Body of pancreas (tissue), 4 donors: ENCODE measurements around the gene SKIC2. TPM values are rescaled to one million over a fixed set of nuclear protein-coding genes. Genes with fewer than 3 reads are reported as not detected.
A peak's percentile ranks its signal among the peaks of the same experiment; 100 is the strongest.
"Not testable (repeated sequence)": the region's sequence is repeated elsewhere in the genome, so short reads cannot be mapped to it uniquely, and the experiment has no call there.

ENCODE experiments used
- ATAC-seq: fragments of 150-250 bp; one replicate; pipeline ENCODE4 v1.9.1; 2016
- DNase-seq, 4 donors: peaks; one replicate each; pipeline ENCODE4 v3.0.0-alpha.2; 2019
- H3K27ac ChIP-seq, 4 donors: fragments of 200-600 bp; sonication (generic); 1 replicate in 3 of 4; 2 replicates in 1 of 4; pipeline versions ENCODE4 v1.5.1 to v1.6.1; 2016 to 2019; ENCODE audit warnings: mild to moderate bottlenecking in 1 of 4, mixed read lengths in 1 of 4, moderate library complexity in 1 of 4
- H3K27me3 ChIP-seq, 2 donors: fragments of 200-600 bp; sonication (generic); one replicate each; pipeline ENCODE4 v1.6.0; 2016; ENCODE audit warnings: mild to moderate bottlenecking in 1 of 2
- H3K36me3 ChIP-seq, 2 donors: fragments of 200-600 bp; sonication (generic); replicated peaks in 1 of 2; 2 replicates each; pipeline ENCODE4 v1.5.1; 2016; ENCODE audit warnings: low read depth in 2 of 2; ENCODE audit not compliant: insufficient read depth in 1 of 2
- H3K4me1 ChIP-seq: fragments of 200-600 bp; sonication (generic); one replicate; pipeline ENCODE4 v1.6.0; 2016
- H3K4me3 ChIP-seq, 2 donors: fragments of 200-600 bp; sonication (generic); 1 replicate in 1 of 2; 2 replicates in 1 of 2; pipeline ENCODE4 v1.5.1; 2016 to 2019
- H3K9me3 ChIP-seq, 3 donors: fragments of 200-600 bp; sonication (generic); 1 replicate in 2 of 3; 2 replicates in 1 of 3; pipeline ENCODE4 v1.5.1; 2016
- CTCF ChIP-seq, 7 experiments: fragments of 450-650 bp in 4 of 7; fragments of 200-600 bp in 3 of 7; sonication (generic) in 3 of 7; IDR thresholded peaks; one replicate each; pipeline ENCODE4 v1.5.1; 2016 to 2019; ENCODE audit warnings: antibody characterized with exemption in 7 of 7
- POLR2A ChIP-seq, 3 donors: fragments of 450-650 bp; IDR thresholded peaks; one replicate each; pipeline ENCODE4 v1.6.1; 2016; ENCODE audit warnings: antibody characterized with exemption in 3 of 3, mild to moderate bottlenecking in 2 of 3
- WGBS, 2 donors: methylation state at CpG; one replicate each; pipeline ENCODE4 v1.1.5; 2017; 5-methylcytosine and 5-hydroxymethylcytosine counted together
- intact Hi-C: fragments of 100-400 bp; cut with DNase I; formaldehyde crosslinking; loops from one replicate; pipeline ENCODE4 v1.15.1; 2023
- total RNA-seq, 2 donors: library from RNA; depleted of rRNA; stranded (reverse); fragments of >200 nt; gene quantifications; one replicate each; pipeline ENCODE4 v1.1.0, GENCODE V29; 2016

SKIC2 gene
- total RNA-seq, 2 donors from 2014 or later: 30.9 to 52.1 TPM

- ATAC-seq (no peak), DNase-seq (no peak)
- intact Hi-C loops: no loop called here
- 5 to 6% methylated on average over 12 to 19 of the region's 19 CpGs for WGBS, 2 donors
- Histone ChIP-seq H3K4me3 (peak overlapping the region; percentile 47 to 49), H3K4me1 (peaks cover 30% of the 10 kb centered on the region), H3K27me3 (no peaks in the 10 kb centered on the region), H3K9me3 (no peaks in the 10 kb centered on the region), H3K27ac (peak overlapping the region; percentile 85 to 96 (median 95)), H3K36me3 (peaks cover 0 to 1% of the 10 kb centered on the region in 2 donors)
- TF ChIP-seq CTCF (IDR thresholded peaks at IDR 0.05): no peak
- no peak for TF ChIP-seq POLR2A (IDR thresholded peaks at IDR 0.05)
Measured at GRCh38 chr6:31972709-31973350, 13.9 kb downstream of the SKIC2 start.

- WGBS, 2 donors: 90 to 100% methylated on average over 2 of the region's 30 CpGs
- H3K27me3 ChIP-seq, ATAC-seq, DNase-seq, H3K36me3 ChIP-seq, H3K4me3 ChIP-seq, H3K27ac ChIP-seq, intact Hi-C loops, H3K9me3 ChIP-seq: not testable (repeated sequence)
- peaks cover 16% of the 10 kb centered on the region for H3K4me1 ChIP-seq
Measured at GRCh38 chr6:31976065-31976464, 17.1 kb downstream of the SKIC2 start.

DNA sequence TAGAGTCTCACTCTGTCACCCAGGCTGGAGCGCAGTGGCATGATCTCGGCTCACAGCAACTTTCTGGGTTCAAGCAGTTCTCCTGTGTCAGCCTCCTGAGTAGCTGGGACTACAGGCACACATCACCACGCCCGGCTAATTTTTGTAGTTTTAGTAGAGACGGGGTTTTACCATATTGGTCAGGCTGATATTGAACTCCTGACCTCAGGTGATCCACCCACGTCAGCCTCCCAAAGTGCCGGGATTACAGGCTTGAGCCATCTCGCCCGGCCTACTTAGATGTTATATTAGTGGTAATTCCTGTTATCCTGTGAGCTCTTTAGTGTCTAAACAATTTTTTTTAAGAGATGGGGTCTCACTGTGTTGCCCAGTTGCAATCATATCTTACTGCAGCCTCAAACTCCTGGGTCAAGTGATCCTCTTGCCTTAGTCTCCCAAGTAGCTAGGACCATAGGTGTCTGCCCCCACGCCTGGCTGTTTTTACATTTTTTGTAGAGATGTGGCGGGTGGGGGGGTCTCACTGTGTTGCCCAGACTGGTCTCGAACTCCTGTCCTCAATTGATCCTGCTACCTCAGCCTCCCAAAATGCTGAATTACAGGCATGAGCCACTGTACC, 18.9 kb downstream of the SKIC2 start:
- Histone ChIP-seq H3K4me1 (peaks cover 5% of the 10 kb centered on the region), H3K27ac (no peak overlapping the region), H3K4me3 (no peak overlapping the region), H3K9me3 (no peaks in the 10 kb centered on the region), H3K27me3 (no peaks in the 10 kb centered on the region), H3K36me3 (peaks cover 0 to 2% of the 10 kb centered on the region in 2 donors)
- no peak for TF ChIP-seq POLR2A (IDR thresholded peaks at IDR 0.05)
- no peak for TF ChIP-seq CTCF (IDR thresholded peaks at IDR 0.05)
- intact Hi-C loops: no loop called here
- DNase-seq (no peak), ATAC-seq (no peak)
- 95 to 96% methylated on average over 12 of the region's 12 CpGs for WGBS, 2 donors

DNA sequence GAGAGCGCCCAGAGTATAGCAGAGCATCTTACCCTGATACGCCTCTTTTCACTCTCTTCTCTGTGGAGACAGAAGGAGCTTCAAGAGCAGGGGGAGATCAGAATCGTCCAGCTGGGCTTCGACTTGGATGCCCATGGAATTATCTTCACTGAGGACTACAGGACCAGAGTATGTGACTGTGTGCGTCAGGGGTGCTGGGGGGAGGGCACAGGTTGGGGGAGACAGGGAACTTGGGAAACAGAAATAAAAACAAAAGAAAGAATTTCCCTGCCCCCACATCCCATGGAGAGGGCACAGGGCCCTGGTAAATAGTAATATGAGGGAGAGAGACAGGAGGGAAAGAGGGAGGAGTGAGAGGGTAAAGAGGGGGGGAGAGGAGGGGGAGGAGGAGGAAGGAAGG, 19.9 kb downstream of the SKIC2 start:
- WGBS, 2 donors: 78 to 87% methylated on average over 5 of the region's 5 CpGs
- Histone ChIP-seq H3K4me1 (no peaks in the 10 kb centered on the region), H3K27ac (no peak overlapping the region), H3K9me3 (no peaks in the 10 kb centered on the region), H3K27me3 (no peaks in the 10 kb centered on the region), H3K4me3 (no peak overlapping the region), H3K36me3 (peaks cover 0 to 2% of the 10 kb centered on the region in 2 donors)
- TF ChIP-seq POLR2A (IDR thresholded peaks at IDR 0.05) (no peak), CTCF (IDR thresholded peaks at IDR 0.05) (no peak)
- intact Hi-C loops: no loop called here
- DNase-seq (no peak), ATAC-seq (no peak)

DNA sequence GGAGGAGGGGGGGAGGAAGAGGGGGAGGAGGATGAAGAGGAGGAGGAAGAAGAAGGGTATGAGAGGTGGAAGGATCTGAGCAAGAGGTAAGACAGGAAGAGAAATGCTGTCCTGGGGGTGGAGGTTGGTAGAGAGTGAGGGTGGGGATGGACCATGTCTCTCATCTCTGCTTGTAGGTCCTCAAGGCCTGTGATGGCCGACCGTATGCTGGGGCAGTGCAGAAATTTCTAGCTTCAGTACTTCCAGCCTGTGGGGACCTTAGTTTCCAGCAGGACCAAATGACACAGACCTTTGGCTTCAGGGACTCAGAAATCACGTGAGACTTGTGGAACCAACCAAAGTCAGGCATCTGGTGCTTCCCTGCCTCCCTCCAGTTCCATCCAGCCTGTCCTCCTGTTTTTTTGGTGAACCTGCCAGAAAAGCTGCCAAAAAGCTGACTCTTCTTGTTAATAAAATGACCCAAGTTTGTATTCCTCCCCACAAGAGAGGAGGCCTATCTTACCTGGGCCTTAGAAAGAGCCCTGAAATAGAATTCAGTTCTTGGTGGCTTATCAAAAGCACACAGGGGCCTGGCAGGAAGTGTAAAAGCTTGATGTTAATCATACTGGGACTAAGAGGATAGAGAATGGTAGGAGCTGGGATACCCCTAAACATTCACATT, 20.4 kb downstream of the SKIC2 start:
- ATAC-seq: no peak
- intact Hi-C loops: no loop called here
- peaks cover 0 to 2% of the 10 kb centered on the region in 2 donors for H3K36me3 ChIP-seq
- no peak for TF ChIP-seq CTCF (IDR thresholded peaks at IDR 0.05)
- TF ChIP-seq POLR2A (IDR thresholded peaks at IDR 0.05): no peak
- WGBS, 2 donors: 92 to 100% methylated on average over 3 of the region's 3 CpGs
- H3K27ac ChIP-seq: no peak overlapping the region
- H3K4me3 ChIP-seq: no peak overlapping the region
- no peaks in the 10 kb centered on the region for H3K27me3 ChIP-seq
- H3K4me1 ChIP-seq: no peaks in the 10 kb centered on the region
- no peak for DNase-seq
- H3K9me3 ChIP-seq: no peaks in the 10 kb centered on the region

DNA sequence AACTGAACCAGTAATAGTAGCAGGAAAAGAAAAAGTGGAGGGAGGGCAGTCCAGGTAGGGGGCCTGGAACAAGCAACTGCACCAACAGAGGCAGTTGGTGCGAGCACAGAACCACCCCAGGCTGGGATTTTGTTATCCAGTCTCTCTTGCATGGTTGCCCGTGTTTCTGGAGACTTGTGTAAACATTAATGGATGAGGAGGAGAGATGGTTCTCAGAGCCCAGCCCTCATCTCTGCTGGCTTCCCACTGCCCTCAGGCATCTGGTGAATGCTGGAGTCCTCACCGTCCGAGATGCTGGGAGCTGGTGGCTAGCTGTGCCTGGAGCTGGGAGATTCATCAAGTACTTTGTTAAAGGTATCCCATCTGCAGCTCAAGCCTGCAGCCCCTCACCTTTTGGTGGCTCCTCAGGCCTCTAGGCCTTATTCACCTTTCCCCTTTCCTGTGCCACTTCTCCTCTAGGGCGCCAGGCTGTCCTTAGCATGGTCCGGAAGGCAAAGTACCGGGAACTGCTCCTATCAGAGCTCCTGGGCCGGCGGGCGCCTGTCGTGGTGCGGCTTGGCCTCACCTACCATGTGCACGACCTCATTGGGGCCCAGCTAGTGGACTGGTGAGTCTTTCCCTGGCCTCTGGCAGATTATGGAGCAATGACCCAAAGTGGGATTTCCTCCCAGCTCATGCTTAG, 21.4 kb downstream of the SKIC2 start:
- H3K36me3 ChIP-seq, H3K4me3 ChIP-seq, DNase-seq, H3K4me1 ChIP-seq, H3K9me3 ChIP-seq, ATAC-seq, intact Hi-C loops, H3K27me3 ChIP-seq, H3K27ac ChIP-seq: not testable (repeated sequence)
- 90 to 94% methylated on average over 4 to 13 of the region's 13 CpGs for WGBS, 2 donors

DNA sequence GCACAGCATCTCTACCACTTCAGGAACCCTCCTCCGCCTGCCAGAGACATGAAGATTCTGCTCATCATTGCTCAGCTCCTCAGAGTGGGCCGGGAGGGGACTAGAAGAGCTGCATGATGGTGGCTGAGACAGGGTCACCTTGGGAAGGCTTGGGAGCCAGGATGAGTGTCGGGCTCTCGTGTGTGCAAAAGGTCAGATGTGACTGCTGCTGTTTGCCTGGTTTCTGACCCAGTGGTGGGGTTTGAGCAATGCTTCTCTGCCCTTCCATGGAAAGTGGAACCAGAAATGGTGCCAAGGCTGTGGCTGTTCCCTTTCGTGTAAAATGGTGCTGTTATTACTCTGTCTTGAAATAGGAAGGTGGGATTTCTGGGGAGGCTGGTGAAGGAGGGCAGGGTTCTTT, 22.0 kb downstream of the SKIC2 start:
- DNase-seq, H3K4me3 ChIP-seq, H3K36me3 ChIP-seq, H3K9me3 ChIP-seq, H3K27ac ChIP-seq, H3K27me3 ChIP-seq, H3K4me1 ChIP-seq, ATAC-seq, intact Hi-C loops: not testable (repeated sequence)
- WGBS, 2 donors: no CpG with 5 or more reads among the region's 5 CpGs
